Ovary (tissue), 3 donors: ENCODE results near the gene MZT2A.
"Not testable (repeated sequence)": the region's sequence is repeated elsewhere in the genome, so short reads cannot be mapped to it uniquely, and the experiment has no call there.

ENCODE experiments used
- POLR2A ChIP-seq: fragments of 450-650 bp; IDR thresholded peaks from one replicate; pipeline ENCODE4 v1.6.1; 2017; ENCODE audit warnings: antibody characterized with exemption, mild to moderate bottlenecking, moderate library complexity
- TF ChIP-seq, protein P1 (sequence below), 3 donors: fragments of 450-650 bp in 2 of 3; fragments of 200-600 bp in 1 of 3; IDR thresholded peaks; one replicate each; pipeline versions ENCODE4 v1.5.1 to v1.8.0; 2016 to 2022; ENCODE audit warnings: antibody characterized with exemption in 3 of 3, mild to moderate bottlenecking in 1 of 3
- donor health status: DM: no; HTN: no; CAD: no.

DNA sequence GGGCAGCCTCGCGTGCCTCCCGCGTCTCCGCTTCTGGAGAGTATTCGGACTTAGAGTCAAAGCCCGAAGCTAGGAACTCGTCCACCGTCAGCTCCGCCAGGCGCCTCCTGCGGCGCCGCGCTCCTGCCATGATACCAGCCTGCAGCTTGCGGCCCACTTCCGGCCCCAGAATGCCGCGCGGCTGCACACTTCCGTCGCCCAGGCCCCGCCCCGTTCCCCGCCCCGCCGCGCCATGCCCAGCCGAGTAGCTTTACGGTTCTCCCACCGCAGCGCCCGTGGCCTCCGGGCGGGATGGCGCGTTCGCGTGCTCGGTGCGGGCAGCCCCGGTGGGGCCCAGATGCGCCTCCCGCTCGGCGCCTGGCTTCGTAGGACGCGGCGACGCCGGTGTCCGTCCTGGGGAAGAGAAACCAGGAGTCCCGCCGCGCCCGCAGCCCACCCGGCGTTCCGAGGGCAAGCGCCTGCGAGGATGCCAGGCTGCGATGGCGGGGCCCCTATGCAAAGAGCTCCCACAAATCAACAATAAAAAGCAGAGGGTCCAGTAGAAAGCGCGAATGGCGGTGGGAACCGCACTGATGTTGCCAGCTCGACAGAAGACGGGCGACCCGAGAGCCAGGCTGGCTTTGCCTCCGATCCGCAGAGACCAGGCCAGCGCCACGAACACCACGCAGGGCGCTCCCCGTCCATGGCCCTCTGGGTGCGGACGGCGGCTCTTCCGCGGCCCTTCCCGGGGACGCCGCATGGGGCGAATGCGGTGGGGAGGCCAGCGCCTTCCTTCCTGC, 47.3 kb downstream of the MZT2A start:
- TF ChIP-seq POLR2A: not testable (repeated sequence)
- TF ChIP-seq, protein P1, sequence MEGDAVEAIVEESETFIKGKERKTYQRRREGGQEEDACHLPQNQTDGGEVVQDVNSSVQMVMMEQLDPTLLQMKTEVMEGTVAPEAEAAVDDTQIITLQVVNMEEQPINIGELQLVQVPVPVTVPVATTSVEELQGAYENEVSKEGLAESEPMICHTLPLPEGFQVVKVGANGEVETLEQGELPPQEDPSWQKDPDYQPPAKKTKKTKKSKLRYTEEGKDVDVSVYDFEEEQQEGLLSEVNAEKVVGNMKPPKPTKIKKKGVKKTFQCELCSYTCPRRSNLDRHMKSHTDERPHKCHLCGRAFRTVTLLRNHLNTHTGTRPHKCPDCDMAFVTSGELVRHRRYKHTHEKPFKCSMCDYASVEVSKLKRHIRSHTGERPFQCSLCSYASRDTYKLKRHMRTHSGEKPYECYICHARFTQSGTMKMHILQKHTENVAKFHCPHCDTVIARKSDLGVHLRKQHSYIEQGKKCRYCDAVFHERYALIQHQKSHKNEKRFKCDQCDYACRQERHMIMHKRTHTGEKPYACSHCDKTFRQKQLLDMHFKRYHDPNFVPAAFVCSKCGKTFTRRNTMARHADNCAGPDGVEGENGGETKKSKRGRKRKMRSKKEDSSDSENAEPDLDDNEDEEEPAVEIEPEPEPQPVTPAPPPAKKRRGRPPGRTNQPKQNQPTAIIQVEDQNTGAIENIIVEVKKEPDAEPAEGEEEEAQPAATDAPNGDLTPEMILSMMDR (IDR thresholded peaks at IDR 0.05): not testable (repeated sequence)
